Mucosa of stomach (tissue), 1 donor: ENCODE results near the gene ACYP2.
"Not testable (repeated sequence)": the region's sequence is repeated elsewhere in the genome, so short reads cannot be mapped to it uniquely, and the experiment has no call there.

Experiments
- H3K27me3 ChIP-seq: one replicate; pipeline ENCODE4 v1.7.0; 2013; ENCODE audit warnings: mild to moderate bottlenecking, low read length; ENCODE audit not compliant: control insufficient read depth, insufficient read depth
- H3K36me3 ChIP-seq: one replicate; pipeline ENCODE4 v1.7.0; 2013; ENCODE audit warnings: low read length; ENCODE audit not compliant: control insufficient read depth, insufficient read depth
- H3K4me1 ChIP-seq: one replicate; pipeline ENCODE4 v1.7.0; 2013; ENCODE audit warnings: mild to moderate bottlenecking, low read length; ENCODE audit not compliant: control insufficient read depth, insufficient read depth
- H3K4me3 ChIP-seq: one replicate; pipeline ENCODE4 v1.7.0; 2013; ENCODE audit warnings: low read length
- H3K9ac ChIP-seq: one replicate; pipeline ENCODE4 v1.7.0; 2013; ENCODE audit warnings: mild to moderate bottlenecking, low read length, moderate library complexity
- H3K9me3 ChIP-seq: one replicate; pipeline ENCODE4 v1.7.0; 2013; ENCODE audit warnings: mild to moderate bottlenecking, low read length, moderate library complexity; ENCODE audit not compliant: control insufficient read depth
- donor health status: Pancreatic carcinoma.

ACYP2 gene

GRCh38 chr2:54083445-54083844 lies 32.0 kb upstream of the ACYP2 start:
- H3K9me3 ChIP-seq, result no peaks in the 10 kb centered on the region
- no peaks in the 10 kb centered on the region for H3K36me3 ChIP-seq
- H3K4me3 ChIP-seq, result no peak overlapping the region
- peaks cover 6% of the 10 kb centered on the region for H3K4me1 ChIP-seq
- H3K9ac ChIP-seq, result no peak overlapping the region
- H3K27me3 ChIP-seq, result no peaks in the 10 kb centered on the region

- Histone ChIP-seq H3K4me3 (no peak overlapping the region), H3K4me1 (peaks cover 11% of the 10 kb centered on the region), H3K9ac (no peak overlapping the region), H3K9me3 (no peaks in the 10 kb centered on the region), H3K36me3 (no peaks in the 10 kb centered on the region), H3K27me3 (no peaks in the 10 kb centered on the region)
These were observed 30.8 kb upstream of the ACYP2 start for GRCh38 chr2:54084600-54084999.

DNA sequence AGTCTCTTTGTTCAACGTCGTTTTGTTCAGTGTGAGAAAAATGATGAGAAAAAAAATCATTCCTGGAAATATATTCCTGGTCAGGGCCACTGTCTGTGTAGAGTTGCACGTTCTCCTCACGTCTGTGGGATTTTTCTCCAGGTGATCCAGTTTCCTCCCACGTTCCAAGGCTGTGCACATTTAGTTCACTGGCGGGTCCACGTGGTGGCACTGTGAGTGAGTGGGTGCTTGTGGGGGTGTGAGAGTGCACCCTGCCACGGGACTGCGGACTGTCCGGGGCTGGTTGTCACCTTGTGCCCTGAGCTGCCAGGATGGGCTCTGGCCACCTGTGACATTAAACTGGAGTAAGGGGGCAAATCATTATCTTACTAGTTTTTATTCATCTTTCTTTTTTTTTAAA lies 30.3 kb upstream of the ACYP2 start:
- peaks cover 11% of the 10 kb centered on the region for H3K4me1 ChIP-seq
- no peaks in the 10 kb centered on the region for H3K36me3 ChIP-seq
- H3K27me3 ChIP-seq, result no peaks in the 10 kb centered on the region
- H3K9me3 ChIP-seq, result no peaks in the 10 kb centered on the region
- no peak overlapping the region for H3K9ac ChIP-seq
- no peak overlapping the region for H3K4me3 ChIP-seq

DNA sequence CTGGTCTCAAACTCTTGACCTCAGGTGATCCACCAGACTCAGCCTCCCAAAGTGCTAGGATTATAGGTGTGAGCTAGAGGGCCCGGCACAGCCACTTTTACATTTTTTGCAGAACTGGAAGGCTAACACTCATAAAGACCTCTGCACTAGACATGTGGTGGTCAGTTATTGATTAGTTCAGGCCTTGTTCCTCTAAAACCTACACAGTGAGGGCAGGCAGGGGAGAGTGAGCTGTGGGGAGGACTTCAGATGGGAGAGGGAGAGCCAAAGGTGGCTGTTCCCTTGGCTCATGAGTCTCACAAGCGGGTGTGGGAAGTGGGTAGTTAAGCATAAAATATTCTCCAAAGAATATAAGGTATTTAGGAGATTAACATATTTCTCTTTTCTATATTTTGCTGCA lies 29.3 kb upstream of the ACYP2 start:
- no peak overlapping the region for H3K4me3 ChIP-seq

DNA sequence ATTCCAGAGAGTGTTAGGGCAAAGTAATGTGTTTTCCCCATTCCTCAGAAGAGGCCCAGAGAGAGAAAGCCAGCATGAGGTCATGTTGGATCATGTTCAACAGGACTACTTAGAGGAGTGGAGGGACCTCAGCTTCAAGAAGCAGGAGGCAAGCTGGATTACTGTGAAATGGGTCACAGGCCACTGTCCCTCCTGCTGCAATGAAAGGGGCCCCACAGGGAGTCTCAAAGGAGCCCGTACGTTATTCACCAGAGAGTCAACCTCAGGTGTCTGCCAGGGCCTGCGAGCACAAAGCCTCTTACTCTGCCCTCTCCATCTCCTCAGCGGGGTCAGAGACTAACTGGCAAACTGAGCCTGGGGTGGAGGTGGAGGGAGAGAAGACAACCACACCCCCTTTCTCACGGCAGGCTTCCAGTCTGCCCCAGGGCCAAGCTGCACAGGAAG lies 27.2 kb upstream of the ACYP2 start:
- Histone ChIP-seq H3K4me3 (no peak overlapping the region), H3K36me3 (no peaks in the 10 kb centered on the region), H3K9me3 (no peaks in the 10 kb centered on the region), H3K4me1 (peaks cover 11% of the 10 kb centered on the region), H3K9ac (no peak overlapping the region), H3K27me3 (no peaks in the 10 kb centered on the region)

More for the DNA sequence above, 29.3 kb upstream of the ACYP2 start:
- no peaks in the 10 kb centered on the region for H3K9me3 ChIP-seq
- H3K36me3 ChIP-seq, result no peaks in the 10 kb centered on the region
- no peaks in the 10 kb centered on the region for H3K27me3 ChIP-seq
- H3K4me1 ChIP-seq, result peaks cover 11% of the 10 kb centered on the region
- no peak overlapping the region for H3K9ac ChIP-seq

- no peaks in the 10 kb centered on the region for H3K36me3 ChIP-seq
- peaks cover 11% of the 10 kb centered on the region for H3K4me1 ChIP-seq
- H3K27me3 ChIP-seq, result no peaks in the 10 kb centered on the region
- no peak overlapping the region for H3K9ac ChIP-seq
- no peak overlapping the region for H3K4me3 ChIP-seq
- no peaks in the 10 kb centered on the region for H3K9me3 ChIP-seq
These were observed 26.7 kb upstream of the ACYP2 start for GRCh38 chr2:54088719-54089118.

DNA sequence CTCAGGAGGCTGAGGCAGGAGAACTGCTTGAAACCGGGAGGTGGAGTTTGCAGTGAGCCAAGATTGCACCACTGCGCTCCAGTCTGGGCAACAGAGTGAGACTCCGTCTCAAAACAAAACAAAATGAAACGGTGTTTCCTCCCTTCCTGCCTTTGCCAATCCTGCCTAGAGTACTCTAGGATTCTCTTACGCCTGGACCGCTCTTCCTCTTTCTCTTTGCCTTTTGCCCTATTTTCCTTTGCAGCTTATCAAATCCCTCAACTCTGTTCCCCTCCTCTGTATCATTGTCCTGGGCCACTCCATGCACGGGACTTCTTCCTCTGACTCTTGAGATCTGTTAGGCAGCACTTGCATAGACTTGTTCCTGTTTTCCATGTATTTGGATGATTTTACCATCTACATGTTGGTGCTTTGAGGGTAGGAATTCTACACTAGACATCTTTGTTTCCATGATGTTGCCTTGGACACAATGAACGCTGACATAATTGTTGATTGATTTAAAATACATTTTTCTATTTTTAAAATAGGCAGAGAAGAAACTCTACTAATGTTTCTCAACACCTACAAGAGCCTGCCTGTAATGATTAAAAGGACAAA lies 24.8 kb upstream of the ACYP2 start:
- no peaks in the 10 kb centered on the region for H3K36me3 ChIP-seq
- no peak overlapping the region for H3K9ac ChIP-seq
- no peaks in the 10 kb centered on the region for H3K27me3 ChIP-seq
- H3K4me3 ChIP-seq, result no peak overlapping the region
- peaks cover 11% of the 10 kb centered on the region for H3K4me1 ChIP-seq
- no peaks in the 10 kb centered on the region for H3K9me3 ChIP-seq

DNA sequence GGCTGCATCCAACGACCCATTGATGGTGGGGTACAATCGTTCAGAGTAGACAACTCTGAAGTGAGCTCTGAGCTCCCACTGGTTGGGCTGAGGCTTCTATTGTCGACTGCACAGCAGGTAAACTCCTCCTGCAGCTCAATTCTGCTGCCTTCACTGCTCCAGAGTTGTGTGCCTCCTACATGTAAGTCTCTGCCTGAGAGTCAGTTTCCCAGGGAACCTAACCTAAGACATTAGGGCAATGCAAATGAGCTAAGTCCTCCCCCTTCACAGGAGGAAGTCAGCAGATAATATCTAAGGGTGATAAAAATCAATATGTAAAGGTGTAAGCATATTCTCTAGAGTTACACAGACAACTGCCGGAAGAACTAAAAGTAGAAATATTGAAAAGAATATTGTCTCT lies 22.5 kb upstream of the ACYP2 start:
- Histone ChIP-seq H3K4me3 (no peak overlapping the region), H3K4me1 (peaks cover 10% of the 10 kb centered on the region), H3K27me3 (no peaks in the 10 kb centered on the region), H3K9me3 (no peaks in the 10 kb centered on the region), H3K9ac (no peak overlapping the region), H3K36me3 (no peaks in the 10 kb centered on the region)

DNA sequence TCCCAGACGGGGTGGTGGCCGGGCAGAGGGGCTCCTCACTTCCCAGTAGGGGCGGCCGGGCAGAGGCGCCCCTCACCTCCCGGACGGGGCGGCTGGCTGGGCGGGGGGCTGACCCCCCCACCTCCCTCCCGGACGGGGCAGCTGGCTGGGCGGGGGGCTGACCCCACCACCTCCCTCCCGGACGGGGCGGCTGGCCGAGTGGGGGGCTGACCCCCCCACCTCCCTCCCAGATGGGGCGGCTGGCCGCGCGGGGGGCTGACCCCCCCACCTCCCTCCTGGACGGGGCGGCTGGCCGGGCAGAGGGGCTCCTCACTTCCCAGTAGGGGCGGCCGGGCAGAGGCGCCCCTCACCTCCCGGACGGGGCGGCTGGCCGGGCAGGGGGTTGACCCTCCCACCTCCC lies 20.0 kb upstream of the ACYP2 start:
- not testable (repeated sequence) for H3K36me3 ChIP-seq, H3K9me3 ChIP-seq, H3K9ac ChIP-seq, H3K4me3 ChIP-seq, H3K4me1 ChIP-seq, H3K27me3 ChIP-seq

DNA sequence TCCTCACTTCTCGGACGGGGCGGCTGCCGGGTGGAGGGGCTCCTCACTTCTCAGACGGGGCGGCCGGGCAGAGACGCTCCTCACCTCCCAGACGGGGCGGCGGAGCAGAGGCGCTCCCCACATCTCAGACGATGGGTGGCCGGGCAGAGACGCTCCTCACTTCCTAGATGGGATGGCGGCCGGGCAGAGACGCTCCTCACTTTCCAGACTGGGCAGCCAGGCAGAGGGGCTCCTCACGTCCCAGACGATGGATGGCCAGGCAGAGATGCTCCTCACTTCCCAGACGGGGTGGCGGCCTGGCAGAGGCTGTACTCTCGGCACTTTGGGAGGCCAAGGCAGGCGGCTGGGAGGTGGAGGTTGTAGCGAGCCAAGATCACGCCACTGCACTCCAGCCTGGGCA lies 19.3 kb upstream of the ACYP2 start:
- not testable (repeated sequence) for H3K9me3 ChIP-seq, H3K4me1 ChIP-seq, H3K27me3 ChIP-seq, H3K36me3 ChIP-seq, H3K9ac ChIP-seq, H3K4me3 ChIP-seq

- H3K27me3 ChIP-seq, result no peaks in the 10 kb centered on the region
These were observed 18.3 kb upstream of the ACYP2 start for GRCh38 chr2:54097124-54097523.

DNA sequence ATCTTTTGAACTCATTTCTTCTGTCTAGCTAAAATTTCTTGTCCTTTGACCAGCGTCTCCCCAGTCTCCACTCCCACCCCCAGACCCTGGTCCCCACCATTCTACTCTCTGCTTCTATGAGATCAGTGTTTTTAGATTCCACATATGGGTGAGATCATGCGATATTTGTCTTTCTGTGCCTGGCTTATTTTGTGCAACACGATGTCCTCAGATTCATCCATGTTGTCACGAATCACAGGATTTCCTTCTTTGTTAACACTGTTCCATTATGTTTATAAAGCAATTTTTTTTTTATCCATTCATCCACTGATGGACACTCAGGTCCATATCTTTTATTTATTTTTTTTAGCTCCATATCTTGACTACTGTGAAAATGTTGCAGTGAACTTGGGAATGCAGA lies 16.0 kb upstream of the ACYP2 start:
- Histone ChIP-seq H3K36me3 (no peaks in the 10 kb centered on the region), H3K4me1 (no peaks in the 10 kb centered on the region), H3K27me3 (no peaks in the 10 kb centered on the region), H3K9ac (no peak overlapping the region), H3K4me3 (no peak overlapping the region), H3K9me3 (no peaks in the 10 kb centered on the region)

More at GRCh38 chr2:54097124-54097523, 18.3 kb upstream of the ACYP2 start:
- no peaks in the 10 kb centered on the region for H3K9me3 ChIP-seq
- H3K9ac ChIP-seq, result no peak overlapping the region
- no peaks in the 10 kb centered on the region for H3K36me3 ChIP-seq
- no peaks in the 10 kb centered on the region for H3K4me1 ChIP-seq
- no peak overlapping the region for H3K4me3 ChIP-seq
